ENCODE results near the gene SERPINF2.

GRCh38 chr17:1725642-1726511 is 16.8 kb upstream of the SERPINF2 start:
- TF ChIP-seq POLR2AphosphoS5 (IDR thresholded peaks at IDR 0.05; ENCODE audit: low read depth) (no peak), CTCF (conservative IDR thresholded peaks at IDR 0.05; ENCODE audit: low read depth in 2 of 2) (no peak), JUNB (IDR thresholded peaks at IDR 0.05; ENCODE audit: unreplicated experiment) (no peak), EZH2 (IDR thresholded peaks at IDR 0.05; ENCODE audit: low read depth, unreplicated experiment) (no peak), REST (IDR thresholded peaks at IDR 0.05; ENCODE audit: unreplicated experiment) (no peak), EZH2phosphoT487 (IDR thresholded peaks at IDR 0.05; ENCODE audit: unreplicated experiment) (no peak), ZNF114 (CRISPR knock-in tag; IDR thresholded peaks at IDR 0.05) (no peak), ZNF331 (CRISPR knock-in tag; IDR thresholded peaks at IDR 0.05; ENCODE audit: low read depth) (no peak), CREB1 (CRISPR knock-in tag; IDR thresholded peaks at IDR 0.05; ENCODE audit: low read depth) (no peak), ETS1 (IDR thresholded peaks at IDR 0.05) (no peak), NANOG (IDR thresholded peaks at IDR 0.05; ENCODE audit: borderline replicate concordance) (no peak), ZNF462 (CRISPR knock-in tag; IDR thresholded peaks at IDR 0.05) (no peak), STAT1 (IDR thresholded peaks at IDR 0.05; ENCODE audit: unreplicated experiment) (no peak)

Measured in GM23338 (cell line).